SK-N-MC (cell line): ENCODE results near the gene GPC6.

Source experiments
- DNase-seq: peaks from one replicate; pipeline ENCODE4 v3.0.0-alpha.2; 2011; ENCODE audit warnings: low read depth, low spot score
- H3K27ac ChIP-seq: fragments of 200-600 bp; sonication (generic); 2 replicates; pipeline ENCODE4 v1.5.1; 2016; ENCODE audit warnings: mixed run types
- H3K36me3 ChIP-seq: fragments of 200-600 bp; sonication (generic); 2 replicates; pipeline ENCODE4 v1.6.1; 2017; ENCODE audit warnings: antibody characterized with exemption, low read length, mixed read lengths; ENCODE audit not compliant: insufficient read depth
- H3K4me3 ChIP-seq: fragments of 200-600 bp; sonication (generic); 2 replicates; pipeline ENCODE4 v1.5.1; 2016
- H3K9ac ChIP-seq: fragments of 200-600 bp; sonication (generic); 2 replicates; pipeline ENCODE4 v1.8.0; 2017; ENCODE audit warnings: mixed run types, mixed read lengths; ENCODE audit not compliant: insufficient read length
- H3K9me3 ChIP-seq: fragments of 200-600 bp; sonication (generic); 2 replicates; pipeline ENCODE4 v1.6.1; 2017; ENCODE audit warnings: low read depth, mild to moderate bottlenecking, antibody characterized with exemption, low read length, moderate library complexity, mixed read lengths
- EZH2 ChIP-seq: fragments of 200-600 bp; sonication (generic); IDR thresholded peaks from one replicate; pipeline ENCODE4 v1.6.1; 2017; ENCODE audit warnings: antibody characterized with exemption
- FOXP2 ChIP-seq: optimal IDR thresholded peaks from 2 replicates; pipeline ENCODE3; 2011; ENCODE audit warnings: mild to moderate bottlenecking, moderate library complexity; ENCODE audit not compliant: insufficient read depth; ENCODE audit errors: extremely low read length, control extremely low read depth
- POLR2AphosphoS5 ChIP-seq: IDR thresholded peaks from 2 replicates; pipeline ENCODE4 v1.6.1; 2012; ENCODE audit warnings: mild to moderate bottlenecking, low read depth, low read length, borderline replicate concordance

Gene GPC6

DNA sequence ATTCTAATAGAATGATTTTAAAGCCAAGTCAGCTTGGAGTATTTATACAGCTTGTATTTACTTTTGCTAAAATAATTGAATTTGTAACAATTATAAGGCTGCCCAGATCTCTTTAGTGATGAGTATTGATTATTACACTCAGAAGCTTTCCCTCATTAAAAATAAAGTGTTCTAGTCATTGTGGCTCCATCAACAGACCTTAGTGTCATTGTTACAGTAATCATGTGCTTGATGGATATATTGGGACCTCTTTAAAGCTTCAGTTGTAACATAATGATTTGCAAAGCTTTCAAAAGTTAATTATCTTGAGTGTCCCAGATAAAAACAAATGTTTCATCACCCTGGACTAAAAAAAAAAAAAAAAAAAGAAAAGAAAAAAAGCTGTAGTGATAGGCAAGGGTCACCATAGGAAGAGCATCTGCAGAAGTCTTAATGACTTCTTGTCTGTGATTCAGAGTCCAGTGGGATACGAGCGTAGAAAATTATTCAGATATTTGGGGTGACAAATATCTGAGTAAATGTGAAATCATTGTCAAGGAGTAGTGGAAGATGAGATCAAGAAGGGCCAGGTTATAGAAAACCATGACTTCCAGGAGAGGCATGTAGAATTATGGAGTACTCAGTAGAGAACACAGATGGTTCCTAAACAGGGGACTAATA lies 883.2 kb downstream of the GPC6 start:
- Histone ChIP-seq H3K27ac (no peak overlapping the region), H3K36me3 (no peaks in the 10 kb centered on the region), H3K9ac (no peak overlapping the region), H3K9me3 (no peaks in the 10 kb centered on the region), H3K4me3 (no peak overlapping the region)
- no peak for DNase-seq
- TF ChIP-seq POLR2AphosphoS5 (no peak), FOXP2 (no peak), EZH2 (no peak)

DNA sequence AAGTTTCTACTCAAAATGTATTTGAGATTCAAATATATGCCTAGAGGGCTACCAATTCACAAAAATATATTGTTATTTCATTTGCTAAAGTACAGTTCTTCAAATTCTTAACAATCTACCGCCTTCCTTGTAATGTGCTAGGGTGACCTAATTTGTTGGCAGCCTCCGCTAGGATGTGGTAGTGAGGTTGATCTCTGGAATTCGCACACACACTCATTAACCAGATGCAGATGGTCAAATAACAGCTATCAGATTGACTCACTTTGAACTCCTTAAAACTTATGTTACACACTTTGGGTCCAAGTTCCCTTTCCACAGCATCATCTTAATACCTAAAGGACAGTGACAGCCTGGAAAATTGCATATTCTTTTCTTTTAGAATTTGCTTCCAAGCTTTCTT lies 885.6 kb downstream of the GPC6 start:
- no peak overlapping the region for H3K4me3 ChIP-seq
- TF ChIP-seq POLR2AphosphoS5 (no peak), EZH2 (no peak), FOXP2 (no peak)
- H3K9ac ChIP-seq, result no peak overlapping the region
- H3K9me3 ChIP-seq, result no peaks in the 10 kb centered on the region
- no peak for DNase-seq
- no peaks in the 10 kb centered on the region for H3K36me3 ChIP-seq
- H3K27ac ChIP-seq, result no peak overlapping the region

DNA sequence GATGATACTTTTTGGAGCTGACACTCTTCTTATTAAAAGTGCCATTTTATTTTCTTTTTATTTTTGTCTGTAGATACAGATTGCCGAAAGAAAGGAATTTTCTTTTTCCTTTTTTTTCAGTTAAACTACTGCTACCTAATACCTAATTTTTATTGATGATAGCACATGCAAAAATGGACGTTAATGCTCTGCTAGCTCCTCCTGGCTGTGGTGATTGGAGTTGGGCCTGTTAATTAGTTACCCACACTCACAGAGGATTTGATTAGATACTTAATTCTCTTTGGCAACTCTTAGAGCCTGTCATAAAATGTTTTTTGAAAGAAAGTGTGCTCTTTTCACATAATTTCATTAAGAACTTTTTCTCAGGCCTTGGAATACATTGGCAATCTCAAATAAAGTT lies 886.1 kb downstream of the GPC6 start:
- TF ChIP-seq FOXP2 (no peak), EZH2 (no peak), POLR2AphosphoS5 (no peak)

DNA sequence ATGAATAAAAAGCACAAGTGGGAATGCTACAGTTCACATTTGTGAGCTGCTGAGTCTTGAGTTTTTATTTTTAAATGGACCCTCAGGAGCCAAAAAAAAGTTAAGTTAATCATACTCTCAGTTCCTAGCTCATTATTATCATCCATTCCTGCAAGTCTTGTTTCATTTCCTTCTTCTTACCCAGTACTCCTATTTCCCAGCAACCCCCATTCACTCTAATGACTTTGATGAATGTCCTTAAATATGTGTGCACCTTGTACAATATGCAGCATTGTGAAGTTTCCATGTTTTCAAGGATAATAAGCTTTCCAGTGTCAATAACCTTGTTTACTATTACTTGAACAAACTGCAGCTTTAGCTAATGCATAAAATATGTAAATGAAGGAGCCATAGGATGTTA lies 886.6 kb downstream of the GPC6 start:
- Histone ChIP-seq H3K9me3 (no peaks in the 10 kb centered on the region), H3K4me3 (no peak overlapping the region), H3K27ac (no peak overlapping the region), H3K9ac (no peak overlapping the region), H3K36me3 (no peaks in the 10 kb centered on the region)
- TF ChIP-seq POLR2AphosphoS5, result no peak
- no peak for TF ChIP-seq FOXP2
- TF ChIP-seq EZH2, result no peak
- no peak for DNase-seq

More for the DNA sequence above, 886.1 kb downstream of the GPC6 start:
- Histone ChIP-seq H3K27ac (no peak overlapping the region), H3K9me3 (no peaks in the 10 kb centered on the region), H3K36me3 (no peaks in the 10 kb centered on the region), H3K4me3 (no peak overlapping the region), H3K9ac (no peak overlapping the region)
- DNase-seq, result no peak

DNA sequence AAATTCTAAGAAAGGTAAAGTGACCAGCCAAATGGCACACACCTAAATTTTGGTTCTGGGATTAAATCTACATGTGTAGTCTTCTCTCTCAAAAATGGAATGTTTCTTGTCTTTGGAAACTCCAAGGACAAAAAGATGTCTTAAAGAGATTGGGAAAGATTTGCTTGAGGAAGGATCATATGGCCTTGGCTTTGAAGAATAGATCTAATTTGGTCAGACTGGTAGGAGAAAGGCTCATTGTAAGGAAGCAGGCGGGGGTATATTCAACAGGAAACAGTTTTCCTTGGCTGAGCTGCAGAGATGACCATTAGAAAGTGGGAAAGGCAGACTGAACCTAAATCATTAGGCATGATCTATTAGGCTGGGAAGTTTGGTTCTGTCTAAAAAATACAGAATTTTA lies 887.6 kb downstream of the GPC6 start:
- Histone ChIP-seq H3K9me3 (no peaks in the 10 kb centered on the region), H3K27ac (no peak overlapping the region), H3K9ac (no peak overlapping the region), H3K36me3 (no peaks in the 10 kb centered on the region), H3K4me3 (no peak overlapping the region)
- no peak for DNase-seq
- no peak for TF ChIP-seq POLR2AphosphoS5
- TF ChIP-seq EZH2, result no peak
- TF ChIP-seq FOXP2, result no peak

DNA sequence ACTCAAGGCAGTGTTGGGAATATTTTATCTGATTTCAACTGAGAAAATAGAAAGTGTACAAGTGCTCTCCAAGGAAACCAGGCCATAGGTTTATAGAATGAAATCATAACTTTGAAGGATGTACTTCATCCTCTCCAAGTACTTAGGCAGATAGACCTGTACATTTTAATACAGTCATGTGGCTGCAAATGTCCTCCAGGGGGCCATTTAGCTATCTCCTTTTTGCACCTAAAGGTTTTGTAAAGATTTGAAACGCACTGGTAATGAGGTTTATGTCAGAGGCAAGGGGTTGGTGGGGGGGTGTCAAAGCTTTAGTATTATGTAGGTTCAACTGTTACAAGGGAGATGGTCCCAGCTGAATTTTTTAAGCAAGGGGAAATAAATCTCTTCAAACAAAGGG lies 888.4 kb downstream of the GPC6 start:
- no peak overlapping the region for H3K4me3 ChIP-seq
- H3K27ac ChIP-seq, result no peak overlapping the region
- H3K9ac ChIP-seq, result no peak overlapping the region
- no peaks in the 10 kb centered on the region for H3K9me3 ChIP-seq
- no peak for TF ChIP-seq POLR2AphosphoS5
- TF ChIP-seq FOXP2, result no peak
- TF ChIP-seq EZH2, result no peak
- DNase-seq, result no peak
- H3K36me3 ChIP-seq, result no peaks in the 10 kb centered on the region

DNA sequence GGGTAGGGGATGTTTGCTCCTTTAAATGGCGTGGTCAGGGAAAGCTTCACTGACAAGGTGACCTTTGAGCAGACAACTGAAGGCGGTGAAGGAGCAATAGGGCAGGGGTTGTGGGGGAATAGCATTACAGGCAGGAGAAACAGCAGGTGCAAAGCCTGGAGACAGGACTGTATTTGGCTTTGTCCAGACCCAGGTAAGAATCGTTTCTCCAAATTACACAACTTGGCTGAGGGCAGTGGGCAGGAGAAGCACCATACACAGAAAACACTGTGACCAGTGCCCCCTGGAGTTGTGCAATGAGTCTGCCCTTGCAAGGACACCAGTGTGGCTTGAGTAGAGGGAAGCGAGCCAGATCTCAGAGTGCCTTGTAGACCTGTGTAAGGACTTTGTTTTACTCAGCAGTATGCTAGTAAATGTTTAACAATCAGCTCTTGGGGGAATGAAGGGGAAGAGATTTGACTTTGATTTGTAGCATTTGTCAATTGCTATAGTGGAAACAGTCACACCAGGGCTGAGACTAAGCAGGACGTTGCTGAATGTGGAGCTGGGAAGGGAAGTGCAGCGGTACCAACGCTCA lies 892.8 kb downstream of the GPC6 start:
- H3K4me3 ChIP-seq, result no peak overlapping the region
- H3K27ac ChIP-seq, result no peak overlapping the region
- TF ChIP-seq POLR2AphosphoS5 (no peak), EZH2 (no peak), FOXP2 (no peak)
- H3K9ac ChIP-seq, result no peak overlapping the region
- no peak for DNase-seq
- H3K9me3 ChIP-seq, result no peaks in the 10 kb centered on the region
- no peaks in the 10 kb centered on the region for H3K36me3 ChIP-seq

DNA sequence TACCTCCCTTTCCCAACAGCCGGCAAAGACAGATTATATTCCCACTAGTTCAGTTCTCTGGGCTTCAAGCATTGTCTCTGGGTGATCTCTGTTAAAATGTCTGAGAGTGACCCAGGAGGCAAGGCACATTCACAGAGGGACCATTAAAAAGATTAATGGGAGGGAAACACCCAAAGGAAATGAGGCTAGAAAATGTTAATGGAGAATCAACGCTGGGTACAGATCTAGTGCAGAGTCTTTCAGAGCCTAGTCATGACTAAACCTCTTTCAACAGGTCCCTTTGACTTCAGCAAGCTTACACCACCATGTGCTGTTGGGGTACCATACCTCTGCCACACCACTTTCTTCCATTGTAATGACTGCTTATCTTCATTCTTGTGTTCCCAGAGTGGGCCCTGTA lies 894.3 kb downstream of the GPC6 start:
- H3K9ac ChIP-seq, result no peak overlapping the region
- no peak overlapping the region for H3K27ac ChIP-seq
- no peak for DNase-seq
- TF ChIP-seq FOXP2 (no peak), POLR2AphosphoS5 (no peak), EZH2 (no peak)
- H3K4me3 ChIP-seq, result no peak overlapping the region
- no peaks in the 10 kb centered on the region for H3K36me3 ChIP-seq
- H3K9me3 ChIP-seq, result no peaks in the 10 kb centered on the region

DNA sequence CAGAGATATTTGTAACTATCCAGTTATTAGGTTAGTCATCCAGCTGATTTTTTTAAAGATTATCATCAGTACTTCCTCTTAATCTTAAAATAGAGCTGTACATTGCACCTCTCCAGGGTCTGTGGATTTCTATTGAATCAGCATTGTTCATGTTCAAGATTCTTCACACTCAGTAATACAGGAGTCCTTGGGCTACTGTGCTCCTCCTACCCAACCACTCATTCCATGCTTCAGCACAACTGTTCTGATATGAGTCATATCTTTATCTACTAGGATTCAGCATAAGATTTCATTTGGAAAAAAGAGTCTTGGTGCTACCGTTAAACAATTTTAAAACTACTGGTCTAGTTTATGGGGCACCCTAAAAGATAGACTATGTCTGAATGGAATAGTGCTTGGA lies 895.1 kb downstream of the GPC6 start:
- Histone ChIP-seq H3K27ac (no peak overlapping the region), H3K36me3 (no peaks in the 10 kb centered on the region), H3K9ac (no peak overlapping the region), H3K9me3 (no peaks in the 10 kb centered on the region), H3K4me3 (no peak overlapping the region)
- TF ChIP-seq EZH2 (no peak), FOXP2 (no peak), POLR2AphosphoS5 (no peak)
- no peak for DNase-seq
